ENCODE measurements around the gene UGT1A1. TPM values are rescaled to one million over a fixed set of nuclear protein-coding genes. Genes with fewer than 3 reads are reported as not detected.

Gene UGT1A1
- total and polyA plus RNA-seq, 12 donors, result not detected

DNA sequence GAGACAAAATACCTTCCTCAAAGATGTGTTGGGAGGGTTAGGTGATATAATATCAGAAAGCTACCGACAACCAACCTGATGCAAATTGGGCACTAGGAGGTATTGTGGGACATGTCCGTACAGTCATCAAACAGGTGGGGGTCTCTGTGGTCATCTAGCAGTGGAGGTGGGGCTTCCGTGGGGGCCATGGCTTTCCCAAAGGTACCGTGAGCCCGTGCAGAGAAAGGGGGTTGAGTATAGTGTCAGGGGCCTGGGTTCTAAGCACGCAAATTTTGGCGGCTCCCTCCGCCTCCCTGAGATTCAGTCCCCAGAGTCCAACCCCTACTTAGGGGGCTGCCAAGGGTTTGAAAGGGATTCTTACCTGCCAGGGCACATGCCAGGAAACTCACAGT, 61.6 kb downstream of the UGT1A1 start:
- TF ChIP-seq, protein P1, sequence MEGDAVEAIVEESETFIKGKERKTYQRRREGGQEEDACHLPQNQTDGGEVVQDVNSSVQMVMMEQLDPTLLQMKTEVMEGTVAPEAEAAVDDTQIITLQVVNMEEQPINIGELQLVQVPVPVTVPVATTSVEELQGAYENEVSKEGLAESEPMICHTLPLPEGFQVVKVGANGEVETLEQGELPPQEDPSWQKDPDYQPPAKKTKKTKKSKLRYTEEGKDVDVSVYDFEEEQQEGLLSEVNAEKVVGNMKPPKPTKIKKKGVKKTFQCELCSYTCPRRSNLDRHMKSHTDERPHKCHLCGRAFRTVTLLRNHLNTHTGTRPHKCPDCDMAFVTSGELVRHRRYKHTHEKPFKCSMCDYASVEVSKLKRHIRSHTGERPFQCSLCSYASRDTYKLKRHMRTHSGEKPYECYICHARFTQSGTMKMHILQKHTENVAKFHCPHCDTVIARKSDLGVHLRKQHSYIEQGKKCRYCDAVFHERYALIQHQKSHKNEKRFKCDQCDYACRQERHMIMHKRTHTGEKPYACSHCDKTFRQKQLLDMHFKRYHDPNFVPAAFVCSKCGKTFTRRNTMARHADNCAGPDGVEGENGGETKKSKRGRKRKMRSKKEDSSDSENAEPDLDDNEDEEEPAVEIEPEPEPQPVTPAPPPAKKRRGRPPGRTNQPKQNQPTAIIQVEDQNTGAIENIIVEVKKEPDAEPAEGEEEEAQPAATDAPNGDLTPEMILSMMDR (IDR thresholded peaks at IDR 0.05), result no peak
- ATAC-seq, result no peak
- Histone ChIP-seq H3K9me3 (peaks cover 0 to 8% (median 0%) of the 10 kb centered on the region in 11 donors), H3K36me3 (no peaks in the 10 kb centered on the region), H3K27me3 (peaks cover 0 to 23% (median 0%) of the 10 kb centered on the region in 7 donors), H3K4me1 (no peaks in the 10 kb centered on the region), H3K27ac (no peak overlapping the region), H3K4me3 (no peak overlapping the region)
- 91 to 94% methylated on average over 8 of the region's 8 CpGs for WGBS, 2 donors
- no peak for DNase-seq
- intact Hi-C loops (cut with DNase I), result no loop called here

DNA sequence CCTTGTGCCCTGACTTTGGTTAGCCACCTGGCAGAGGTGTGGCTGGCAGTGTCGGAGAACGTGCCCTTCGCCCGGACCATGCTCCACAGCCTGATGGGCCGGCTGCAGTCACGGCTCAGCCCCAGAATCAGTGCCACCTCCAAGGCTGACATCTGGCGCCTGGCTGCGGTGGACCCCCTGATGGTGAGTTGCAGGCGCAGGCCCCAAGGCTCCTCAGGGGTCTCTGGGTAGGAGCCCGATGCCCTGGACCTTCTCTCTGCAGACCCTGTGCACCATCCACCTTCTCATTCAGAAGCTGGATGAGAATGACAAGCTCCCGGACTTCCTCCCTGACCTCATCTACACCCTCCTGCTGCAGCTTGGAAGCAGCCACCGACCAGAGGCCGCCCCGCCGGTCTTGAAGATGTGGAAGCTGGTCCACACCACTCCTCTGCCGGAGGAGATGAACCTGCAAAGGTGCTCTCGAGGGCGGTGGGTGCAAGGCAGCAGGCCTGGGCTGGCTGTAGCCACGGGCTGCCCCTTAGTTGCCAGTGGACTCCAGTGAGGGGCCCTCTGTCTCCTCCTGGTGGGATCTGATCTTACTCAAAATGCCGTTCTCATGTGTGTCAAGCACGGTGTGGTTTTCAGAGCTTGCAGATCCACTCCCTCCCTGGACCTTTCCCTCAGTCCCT, 62.2 kb downstream of the UGT1A1 start:
- DNase-seq (no peak), ATAC-seq (no peak)
- 85 to 86% methylated on average over 21 of the region's 21 CpGs for WGBS, 2 donors
- Histone ChIP-seq H3K4me3 (no peak overlapping the region), H3K36me3 (no peaks in the 10 kb centered on the region), H3K27me3 (peaks cover 0 to 23% (median 0%) of the 10 kb centered on the region in 7 donors), H3K4me1 (no peaks in the 10 kb centered on the region), H3K27ac (no peak overlapping the region), H3K9me3 (peaks cover 0 to 10% (median 0%) of the 10 kb centered on the region in 11 donors)
- intact Hi-C loops (cut with DNase I), result no loop called here
- TF ChIP-seq, protein P1 (IDR thresholded peaks at IDR 0.05), result no peak

Other genes starting within 250 kb of the UGT1A1 start
- 10 to 100 TPM; 12.0 to 19.8 (median 16.1) TPM for gene USP40, start 193.5 kb upstream of the UGT1A1 start, total RNA-seq
- gene USP40, start 193.5 kb upstream of the UGT1A1 start, polyA plus RNA-seq, result 10 to 100 TPM in 1 of 2 donors, 1 to 10 TPM in 1; 9.1 to 32.8 TPM
- gene UGT1A8, start 142.6 kb upstream of the UGT1A1 start, total RNA-seq, result under 1 TPM in 1 of 10 donors, not detected in 9; 0.11 TPM
- gene UGT1A8, start 142.6 kb upstream of the UGT1A1 start, polyA plus RNA-seq, result not detected
- gene UGT1A10, start 123.8 kb upstream of the UGT1A1 start, total RNA-seq, result not detected
- not detected for gene UGT1A10, start 123.8 kb upstream of the UGT1A1 start, polyA plus RNA-seq
- not detected for gene UGT1A9, start 88.4 kb upstream of the UGT1A1 start, total RNA-seq
- gene UGT1A9, start 88.4 kb upstream of the UGT1A1 start, polyA plus RNA-seq, result not detected
- not detected for gene UGT1A7, start 78.4 kb upstream of the UGT1A1 start, total RNA-seq
- gene UGT1A7, start 78.4 kb upstream of the UGT1A1 start, polyA plus RNA-seq, result under 1 TPM in 1 of 2 donors, not detected in 1; 0.01 TPM
- gene UGT1A6, start 67.4 kb upstream of the UGT1A1 start, total RNA-seq, result not detected
- gene UGT1A6, start 67.4 kb upstream of the UGT1A1 start, polyA plus RNA-seq, result not detected
- not detected for gene UGT1A5, start 47.4 kb upstream of the UGT1A1 start, total RNA-seq
- not detected for gene UGT1A5, start 47.4 kb upstream of the UGT1A1 start, polyA plus RNA-seq
- gene UGT1A4, start 41.5 kb upstream of the UGT1A1 start, total RNA-seq, result not detected
- not detected for gene UGT1A4, start 41.5 kb upstream of the UGT1A1 start, polyA plus RNA-seq
- not detected for gene UGT1A3, start 31.2 kb upstream of the UGT1A1 start, total RNA-seq
- gene UGT1A3, start 31.2 kb upstream of the UGT1A1 start, polyA plus RNA-seq, result not detected
- gene MROH2A, start 18.1 kb downstream of the UGT1A1 start, total RNA-seq, result not detected
- not detected for gene MROH2A, start 18.1 kb downstream of the UGT1A1 start, polyA plus RNA-seq
- 1 to 10 TPM in 2 of 10 donors, under 1 TPM in 4, not detected in 4; 0.24 to 2.9 (median 0.45) TPM for gene HJURP, start 94.3 kb downstream of the UGT1A1 start, total RNA-seq
- gene HJURP, start 94.3 kb downstream of the UGT1A1 start, polyA plus RNA-seq, result under 1 TPM; 0.22 to 0.28 TPM
- not detected for gene TRPM8, start 157.1 kb downstream of the UGT1A1 start, total RNA-seq
- not detected for gene TRPM8, start 157.1 kb downstream of the UGT1A1 start, polyA plus RNA-seq

All from heart right ventricle (tissue), 16 donors.